Testis (tissue), 3 donors: Measurements from ENCODE around the gene PCDHB5. TPM values are rescaled to one million over a fixed set of nuclear protein-coding genes. Genes with fewer than 3 reads are reported as not detected.
"Not testable (repeated sequence)": the region's sequence is repeated elsewhere in the genome, so short reads cannot be mapped to it uniquely, and the experiment has no call there.

ENCODE experiments used
- DNase-seq: peaks from one replicate; pipeline ENCODE4 v3.0.0-alpha.2; 2019
- H3K27ac ChIP-seq, 2 donors: fragments of 200-600 bp; sonication (generic); one replicate each; pipeline ENCODE4 v1.5.1; 2019
- H3K27me3 ChIP-seq: fragments of 200-600 bp; sonication (generic); one replicate; pipeline ENCODE4 v1.5.1; 2019
- H3K36me3 ChIP-seq: fragments of 200-600 bp; sonication (generic); one replicate; pipeline ENCODE4 v1.5.1; 2017; ENCODE audit warnings: low read depth; ENCODE audit errors: missing control alignments
- H3K4me1 ChIP-seq: fragments of 200-600 bp; sonication (generic); one replicate; pipeline ENCODE4 v1.5.1; 2019
- H3K4me3 ChIP-seq, 2 donors: fragments of 200-600 bp; sonication (generic); one replicate each; pipeline ENCODE4 v1.5.1; 2017 to 2019
- H3K9me3 ChIP-seq: fragments of 200-600 bp; sonication (generic); one replicate; pipeline ENCODE4 v1.5.1; 2017
- POLR2A ChIP-seq: fragments of 450-650 bp; IDR thresholded peaks from one replicate; pipeline ENCODE4 v1.6.1; 2017; ENCODE audit warnings: antibody characterized with exemption, mild to moderate bottlenecking, moderate library complexity
- WGBS, 2 donors: methylation state at CpG; one replicate each; pipeline ENCODE4 v1.1.5; 2018; 5-methylcytosine and 5-hydroxymethylcytosine counted together
- intact Hi-C: fragments of 100-400 bp; cut with DNase I; formaldehyde crosslinking; loops from one replicate; pipeline ENCODE4 v1.15.1; 2023; ENCODE audit warnings: low total_unique reads
- polyA plus RNA-seq: library from polyadenylated mRNA; stranded (reverse); fragments of 350-450 nt; fragmentation: Illumina TruSeq; extraction: RNeasy Lipid Tissue Mini Kit (QIAGEN cat#74804); gene quantifications from one replicate; pipeline ENCODE4 v1.2.3, GENCODE V29; 2014; ENCODE audit warnings: low read depth, low replicate concordance; ENCODE audit not compliant: insufficient read depth
- total RNA-seq, 2 donors: library from RNA; depleted of rRNA; stranded (reverse); fragments of >200 nt; gene quantifications; one replicate each; pipeline ENCODE4 v1.2.3, GENCODE V29; 2016
- TF ChIP-seq, protein P1 (sequence below), 3 experiments: fragments of 450-650 bp in 2 of 3; fragments of 200-600 bp in 1 of 3; sonication (generic) in 1 of 3; IDR thresholded peaks; one replicate each; pipeline ENCODE4 v1.5.1; 2016 to 2019; ENCODE audit warnings: antibody characterized with exemption in 3 of 3, mild to moderate bottlenecking in 2 of 3, moderate library complexity in 1 of 3

Gene PCDHB5
- total and polyA plus RNA-seq, 3 donors from 2014 or later, result 5.5 to 11.7 (median 10.5) TPM

DNA sequence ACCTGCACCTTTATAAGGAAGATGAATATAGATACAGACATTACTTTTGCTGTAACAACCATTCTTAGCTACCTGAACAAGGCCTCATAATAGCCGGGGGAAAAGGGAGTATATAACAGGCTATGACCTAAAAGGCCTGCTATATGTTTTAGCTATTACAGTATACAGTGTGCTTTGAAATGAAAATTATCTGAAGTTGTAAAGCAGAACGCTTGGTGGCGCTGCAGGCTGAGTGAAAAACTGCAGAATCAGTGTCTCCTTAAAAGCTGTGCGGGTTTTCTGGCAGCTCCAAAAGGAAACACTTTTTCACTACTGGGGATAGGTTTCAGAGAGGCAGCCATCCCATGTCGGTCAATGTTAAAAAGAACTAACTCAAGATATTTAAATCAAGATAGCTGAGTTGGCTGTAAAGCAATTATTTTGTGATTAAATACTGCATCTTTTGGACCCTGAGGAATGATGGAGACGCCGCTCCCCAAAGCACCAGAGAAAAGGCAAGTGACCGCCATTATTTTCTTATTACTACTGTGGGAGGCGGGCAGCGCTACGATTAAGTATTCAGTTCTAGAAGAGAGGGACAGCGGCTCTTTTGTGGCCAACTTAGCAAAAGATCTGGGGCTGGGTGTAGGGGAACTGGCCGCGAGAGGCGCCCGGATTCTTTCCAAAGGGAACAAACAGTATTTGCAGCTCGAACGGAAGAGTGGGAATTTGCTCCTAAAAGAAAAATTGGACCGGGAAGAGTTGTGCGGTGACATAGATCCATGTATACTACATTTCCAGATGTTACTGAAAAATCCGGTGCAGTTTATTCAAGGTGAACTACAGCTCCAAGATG lies 20.8 kb downstream of the PCDHB5 start:
- DNase-seq, result no peak
- H3K4me3 ChIP-seq, result peak overlapping the region in 1 of 2 donors; percentile 2
- H3K4me1 ChIP-seq, result no peaks in the 10 kb centered on the region
- no peaks in the 10 kb centered on the region for H3K27me3 ChIP-seq
- intact Hi-C loops, result no loop called here
- H3K27ac ChIP-seq, result no peak overlapping the region
- 22 to 36% methylated on average over 21 of the region's 21 CpGs for WGBS, 2 donors
- H3K36me3 ChIP-seq, result no peaks in the 10 kb centered on the region
- TF ChIP-seq POLR2A, result no peak
- TF ChIP-seq, protein P1, sequence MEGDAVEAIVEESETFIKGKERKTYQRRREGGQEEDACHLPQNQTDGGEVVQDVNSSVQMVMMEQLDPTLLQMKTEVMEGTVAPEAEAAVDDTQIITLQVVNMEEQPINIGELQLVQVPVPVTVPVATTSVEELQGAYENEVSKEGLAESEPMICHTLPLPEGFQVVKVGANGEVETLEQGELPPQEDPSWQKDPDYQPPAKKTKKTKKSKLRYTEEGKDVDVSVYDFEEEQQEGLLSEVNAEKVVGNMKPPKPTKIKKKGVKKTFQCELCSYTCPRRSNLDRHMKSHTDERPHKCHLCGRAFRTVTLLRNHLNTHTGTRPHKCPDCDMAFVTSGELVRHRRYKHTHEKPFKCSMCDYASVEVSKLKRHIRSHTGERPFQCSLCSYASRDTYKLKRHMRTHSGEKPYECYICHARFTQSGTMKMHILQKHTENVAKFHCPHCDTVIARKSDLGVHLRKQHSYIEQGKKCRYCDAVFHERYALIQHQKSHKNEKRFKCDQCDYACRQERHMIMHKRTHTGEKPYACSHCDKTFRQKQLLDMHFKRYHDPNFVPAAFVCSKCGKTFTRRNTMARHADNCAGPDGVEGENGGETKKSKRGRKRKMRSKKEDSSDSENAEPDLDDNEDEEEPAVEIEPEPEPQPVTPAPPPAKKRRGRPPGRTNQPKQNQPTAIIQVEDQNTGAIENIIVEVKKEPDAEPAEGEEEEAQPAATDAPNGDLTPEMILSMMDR (IDR thresholded peaks at IDR 0.05), result peak in 2 of 3 experiments; percentile 17 to 22
- no peaks in the 10 kb centered on the region for H3K9me3 ChIP-seq

DNA sequence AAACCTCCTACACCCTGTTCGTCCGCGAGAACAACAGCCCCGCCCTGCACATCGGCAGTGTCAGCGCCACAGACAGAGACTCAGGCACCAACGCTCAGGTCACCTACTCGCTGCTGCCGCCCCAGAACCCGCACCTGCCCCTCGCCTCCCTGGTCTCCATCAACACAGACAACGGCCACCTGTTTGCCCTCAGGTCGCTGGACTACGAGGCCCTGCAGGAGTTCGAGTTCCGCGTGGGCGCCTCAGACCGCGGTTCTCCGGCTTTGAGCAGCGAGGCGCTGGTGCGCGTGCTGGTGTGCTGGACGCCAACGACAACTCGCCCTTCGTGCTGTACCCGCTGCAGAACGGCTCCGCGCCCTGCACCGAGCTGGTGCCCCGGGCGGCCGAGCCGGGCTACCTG lies 22.4 kb downstream of the PCDHB5 start:
- H3K9me3 ChIP-seq, H3K4me1 ChIP-seq, H3K27ac ChIP-seq, H3K4me3 ChIP-seq, DNase-seq, H3K27me3 ChIP-seq, H3K36me3 ChIP-seq, intact Hi-C loops: not testable (repeated sequence)
- WGBS, 2 donors, result 31% methylated on average over 38 of the region's 38 CpGs; no CpG with 5 or more reads in 1 of the 2 donors

DNA sequence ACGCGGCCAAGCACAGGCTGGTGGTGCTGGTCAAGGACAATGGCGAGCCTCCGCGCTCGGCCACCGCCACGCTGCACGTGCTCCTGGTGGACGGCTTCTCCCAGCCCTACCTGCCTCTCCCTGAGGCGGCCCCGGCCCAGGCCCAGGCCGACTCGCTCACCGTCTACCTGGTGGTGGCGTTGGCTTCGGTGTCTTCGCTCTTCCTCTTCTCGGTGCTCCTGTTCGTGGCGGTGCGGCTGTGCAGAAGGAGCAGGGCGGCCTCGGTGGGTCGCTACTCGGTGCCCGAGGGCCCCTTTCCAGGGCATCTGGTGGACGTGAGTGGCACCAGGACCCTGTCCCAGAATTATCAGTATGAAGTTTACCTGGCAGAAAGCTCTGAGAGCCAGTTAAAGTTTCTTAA lies 22.9 kb downstream of the PCDHB5 start:
- H3K4me3 ChIP-seq, intact Hi-C loops, H3K27me3 ChIP-seq, H3K27ac ChIP-seq, H3K4me1 ChIP-seq, DNase-seq, H3K9me3 ChIP-seq, H3K36me3 ChIP-seq: not testable (repeated sequence)
- WGBS, 2 donors, result 28 to 36% methylated on average over 13 to 16 of the region's 28 CpGs

DNA sequence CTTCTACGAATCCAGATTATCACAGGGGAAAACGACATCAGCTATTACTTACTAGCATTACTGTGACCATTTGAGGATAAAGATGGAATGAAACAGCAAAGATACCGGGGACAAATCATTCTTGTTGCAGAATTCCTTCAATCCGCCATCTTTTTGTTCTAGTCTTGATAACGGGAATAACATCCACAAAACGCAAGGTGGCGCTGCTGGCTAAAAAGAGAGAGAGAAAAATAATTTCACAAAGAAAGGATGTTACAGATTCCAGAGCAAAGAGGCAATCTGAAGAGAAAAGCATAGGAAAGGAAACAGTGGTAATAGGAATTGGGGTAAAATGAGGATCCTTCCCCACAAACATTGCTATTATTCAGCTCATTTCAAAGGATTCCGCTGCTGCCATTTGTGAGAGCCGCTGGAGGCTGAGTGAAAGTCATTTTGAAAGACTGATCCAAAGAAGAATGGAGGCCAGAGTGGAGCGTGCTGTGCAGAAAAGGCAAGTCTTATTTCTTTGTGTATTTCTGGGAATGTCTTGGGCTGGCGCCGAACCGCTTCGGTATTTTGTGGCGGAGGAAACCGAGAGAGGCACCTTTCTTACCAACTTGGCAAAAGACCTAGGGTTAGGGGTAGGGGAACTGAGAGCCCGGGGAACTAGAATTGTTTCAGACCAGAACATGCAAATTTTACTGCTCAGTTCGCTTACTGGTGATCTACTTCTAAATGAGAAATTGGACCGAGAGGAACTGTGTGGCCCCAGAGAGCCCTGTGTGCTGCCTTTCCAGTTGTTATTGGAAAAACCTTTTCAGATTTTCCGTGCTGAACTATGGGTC lies 37.6 kb downstream of the PCDHB5 start, which contains the start of gene PCDHB7:
TSS of gene PCDHB7 (plus strand) at position 264 of the 824 bp plus-strand sequence. CDS start at position 456, 192 bp downstream.
- Histone ChIP-seq H3K27me3 (no peaks in the 10 kb centered on the region), H3K4me1 (no peaks in the 10 kb centered on the region), H3K9me3 (no peaks in the 10 kb centered on the region), H3K4me3 (peak within 1 kb of the TSS; percentile 4 to 37), H3K27ac (no peak within 1 kb of the TSS), H3K36me3 (no peaks in the 10 kb centered on the region)
- peak; percentile 70 for DNase-seq
- intact Hi-C loops, result no loop called here
- 14 to 27% methylated on average over 20 of the region's 20 CpGs for WGBS, 2 donors
- no peak for TF ChIP-seq POLR2A
- TF ChIP-seq, protein P1 (IDR thresholded peaks at IDR 0.05), result peak; percentile 39 to 54 (median 53)

DNA sequence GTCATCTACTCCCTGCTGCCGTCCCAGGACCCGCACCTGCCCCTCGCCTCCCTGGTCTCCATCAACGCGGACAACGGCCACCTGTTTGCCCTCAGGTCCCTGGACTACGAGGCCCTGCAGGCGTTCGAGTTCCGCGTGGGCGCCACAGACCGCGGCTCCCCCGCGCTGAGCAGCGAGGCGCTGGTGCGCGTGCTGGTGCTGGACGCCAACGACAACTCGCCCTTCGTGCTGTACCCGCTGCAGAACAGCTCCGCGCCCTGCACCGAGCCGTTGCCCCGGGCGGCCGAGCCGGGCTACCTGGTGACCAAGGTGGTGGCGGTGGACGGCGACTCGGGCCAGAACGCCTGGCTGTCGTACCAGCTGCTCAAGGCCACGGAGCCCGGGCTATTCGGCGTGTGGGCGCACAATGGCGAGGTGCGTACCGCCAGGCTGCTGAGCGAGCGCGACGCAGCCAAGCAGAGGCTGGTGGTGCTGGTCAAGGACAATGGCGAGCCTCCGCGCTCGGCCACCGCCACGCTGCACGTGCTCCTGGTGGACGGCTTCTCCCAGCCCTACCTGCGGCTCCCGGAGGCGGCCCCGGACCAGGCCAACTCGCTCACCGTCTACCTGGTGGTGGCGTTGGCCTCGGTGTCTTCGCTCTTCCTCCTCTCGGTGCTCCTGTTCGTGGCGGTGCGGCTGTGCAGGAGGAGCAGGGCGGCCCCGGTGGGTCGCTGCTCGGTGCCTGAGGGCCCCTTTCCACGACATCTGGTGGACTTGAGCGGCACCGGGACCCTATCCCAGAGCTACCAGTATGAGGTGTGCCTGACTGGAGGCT lies 39.5 kb downstream of the PCDHB5 start:
- H3K36me3 ChIP-seq, DNase-seq, H3K27ac ChIP-seq, H3K9me3 ChIP-seq, H3K27me3 ChIP-seq, intact Hi-C loops, H3K4me1 ChIP-seq: not testable (repeated sequence)
- 25 to 35% methylated on average over 35 to 59 of the region's 79 CpGs for WGBS, 2 donors
- H3K4me3 ChIP-seq, result peak overlapping the region in 1 of 2 donors; percentile 22
